ENCODE results near the gene RGS4. TPM values are rescaled to one million over a fixed set of nuclear protein-coding genes. Genes with fewer than 3 reads are reported as not detected.

The RGS4 gene
- total RNA-seq, 1 donor, result not detected

DNA sequence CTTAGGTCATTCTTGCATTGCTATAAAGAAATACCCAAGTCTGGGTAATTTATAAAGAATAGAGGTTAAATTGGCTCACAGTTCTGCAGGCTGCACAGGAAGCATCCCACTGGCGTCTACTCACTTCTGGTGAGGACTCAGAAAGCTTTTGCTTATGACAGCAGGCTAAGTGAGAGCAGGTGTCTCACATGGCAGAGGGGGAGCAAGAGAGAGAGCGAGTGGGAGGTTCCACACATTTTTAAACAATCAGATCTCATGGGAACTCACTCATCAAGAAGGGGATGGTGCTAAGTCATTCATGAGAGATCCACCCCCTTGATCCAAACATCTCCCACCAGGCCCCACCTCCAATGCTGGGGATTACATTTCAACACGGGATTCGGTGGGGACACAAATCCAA is 13.6 kb upstream of the RGS4 start:
- H3K4me3 ChIP-seq (ENCODE audit: low read length), result no peak overlapping the region
- no peaks in the 10 kb centered on the region for H3K27me3 ChIP-seq (ENCODE audit: insufficient read depth, low read length)
- H3K4me1 ChIP-seq (ENCODE audit: insufficient read depth, low read length), result no peaks in the 10 kb centered on the region
- H3K9me3 ChIP-seq (ENCODE audit: low read depth, low read length), result no peaks in the 10 kb centered on the region

DNA sequence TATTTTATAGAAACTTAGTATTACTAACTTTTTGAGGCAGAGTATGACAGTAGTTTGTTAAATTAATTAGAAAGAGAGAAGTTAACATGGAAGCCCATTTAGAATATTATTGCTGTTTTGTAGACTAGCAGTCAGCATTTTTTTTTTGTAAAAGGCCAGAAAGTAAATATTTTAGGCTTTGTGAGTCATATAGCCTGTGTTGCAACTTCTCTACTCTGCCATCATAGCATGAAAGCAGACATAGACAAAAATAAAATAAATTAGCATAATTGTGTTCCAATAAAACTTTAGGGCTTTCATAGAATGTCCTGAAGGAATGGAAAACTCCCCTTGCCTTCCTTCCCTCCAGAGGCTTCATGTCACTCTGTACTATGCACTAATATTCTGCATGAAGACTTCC is 12.3 kb upstream of the RGS4 start:
- Histone ChIP-seq H3K9me3 (ENCODE audit: low read depth, low read length) (no peaks in the 10 kb centered on the region), H3K4me3 (ENCODE audit: low read length) (no peak overlapping the region), H3K4me1 (ENCODE audit: insufficient read depth, low read length) (no peaks in the 10 kb centered on the region), H3K27me3 (ENCODE audit: insufficient read depth, low read length) (no peaks in the 10 kb centered on the region)

DNA sequence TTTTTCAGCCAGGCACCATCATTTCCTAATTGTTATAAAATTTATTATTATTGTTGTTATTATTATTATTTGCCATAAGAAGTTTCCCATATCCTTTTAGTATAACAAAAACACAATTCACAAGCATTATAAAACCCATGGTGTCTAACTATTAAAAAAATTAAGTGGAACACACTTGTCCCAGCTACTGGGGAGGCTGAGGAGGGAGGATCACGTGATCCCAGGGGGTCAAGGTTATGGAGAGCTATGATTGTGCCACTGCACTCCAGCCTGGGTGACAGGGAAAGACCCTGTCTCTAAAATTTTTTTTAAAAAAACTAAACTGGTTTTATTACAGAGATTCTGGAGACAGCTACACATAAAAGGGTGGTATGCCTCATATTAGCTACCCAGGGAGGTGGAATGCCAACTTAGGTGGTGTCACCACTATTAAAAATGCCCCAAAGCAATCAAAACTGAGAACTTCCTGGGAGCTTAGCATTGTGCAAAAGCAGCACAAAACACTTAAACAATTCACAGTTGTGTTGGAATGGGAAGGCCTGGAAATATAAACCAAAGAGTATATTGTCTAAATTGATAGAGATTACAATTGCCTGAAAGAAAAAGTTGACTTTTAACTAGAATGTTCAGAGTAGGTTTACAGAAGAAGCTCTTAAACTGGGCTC is 8.7 kb upstream of the RGS4 start:
- no peaks in the 10 kb centered on the region for H3K9me3 ChIP-seq (ENCODE audit: low read depth, low read length)
- no peaks in the 10 kb centered on the region for H3K4me1 ChIP-seq (ENCODE audit: insufficient read depth, low read length)
- H3K4me3 ChIP-seq (ENCODE audit: low read length), result no peak overlapping the region
- H3K27me3 ChIP-seq (ENCODE audit: insufficient read depth, low read length), result no peaks in the 10 kb centered on the region

DNA sequence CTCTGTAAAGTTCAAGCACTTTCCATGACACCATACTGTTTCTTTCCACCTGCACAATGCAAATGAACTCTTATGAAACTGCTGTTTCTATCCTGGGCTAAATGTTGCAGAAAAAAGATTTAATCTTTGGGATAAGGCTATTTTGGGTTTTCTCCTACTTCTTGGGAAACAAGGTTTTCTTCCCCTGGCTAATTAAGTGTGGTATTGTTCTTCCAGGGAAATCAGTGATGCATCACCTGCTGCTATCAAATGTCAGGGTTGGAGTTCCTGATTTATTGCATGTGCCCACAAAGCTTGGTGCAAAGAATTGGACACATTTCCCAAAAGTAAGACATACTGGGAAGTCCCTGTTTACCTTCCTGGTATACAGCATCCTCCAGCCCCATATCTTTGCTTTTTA is 6.0 kb upstream of the RGS4 start:
- no peaks in the 10 kb centered on the region for H3K4me1 ChIP-seq (ENCODE audit: insufficient read depth, low read length)
- H3K27me3 ChIP-seq (ENCODE audit: insufficient read depth, low read length), result peaks cover 10% of the 10 kb centered on the region
- no peak overlapping the region for H3K4me3 ChIP-seq (ENCODE audit: low read length)
- no peaks in the 10 kb centered on the region for H3K9me3 ChIP-seq (ENCODE audit: low read depth, low read length)

DNA sequence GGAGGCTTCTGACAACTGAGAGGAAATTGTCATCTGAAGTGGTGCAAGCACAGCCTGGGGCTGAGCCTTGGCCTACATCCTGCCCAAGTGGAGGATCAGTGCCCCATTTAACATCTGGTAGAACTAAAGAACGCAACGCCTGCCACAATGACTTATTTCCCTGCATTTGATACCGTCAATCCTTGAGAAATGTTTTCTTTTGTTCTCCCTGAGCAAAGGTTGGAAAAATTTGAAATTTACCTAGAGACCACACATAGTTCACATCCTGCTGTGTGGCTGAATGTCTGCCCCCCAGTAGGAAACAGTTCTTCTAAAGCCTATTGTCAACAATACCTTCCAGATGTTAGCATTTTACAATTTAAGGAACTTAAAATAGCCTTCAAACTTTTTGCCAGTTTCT is 5.6 kb upstream of the RGS4 start:
- no peaks in the 10 kb centered on the region for H3K4me1 ChIP-seq (ENCODE audit: insufficient read depth, low read length)
- peaks cover 15% of the 10 kb centered on the region for H3K27me3 ChIP-seq (ENCODE audit: insufficient read depth, low read length)
- H3K4me3 ChIP-seq (ENCODE audit: low read length), result no peak overlapping the region
- no peaks in the 10 kb centered on the region for H3K9me3 ChIP-seq (ENCODE audit: low read depth, low read length)

DNA sequence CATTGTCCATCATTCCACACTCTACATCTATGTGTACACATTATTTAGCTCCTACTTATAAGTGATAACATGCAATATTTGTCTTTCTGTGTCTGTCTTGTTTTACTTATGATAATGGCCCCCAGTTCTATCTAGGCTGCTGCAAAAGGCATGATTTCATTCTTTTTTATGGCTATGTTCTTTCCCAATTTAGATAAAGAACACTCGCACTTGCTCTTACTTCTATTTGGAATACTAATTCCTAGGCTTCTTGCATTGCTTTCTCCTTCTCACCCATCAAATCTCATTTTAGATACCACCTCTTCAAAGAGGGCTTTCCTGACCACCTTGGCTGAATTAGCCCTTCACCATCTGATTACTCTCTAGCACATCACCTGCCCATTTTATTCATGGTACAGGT is 3.0 kb upstream of the RGS4 start:
- H3K9me3 ChIP-seq (ENCODE audit: low read depth, low read length), result no peaks in the 10 kb centered on the region
- no peaks in the 10 kb centered on the region for H3K4me1 ChIP-seq (ENCODE audit: insufficient read depth, low read length)
- H3K4me3 ChIP-seq (ENCODE audit: low read length), result no peak overlapping the region
- peaks cover 27% of the 10 kb centered on the region for H3K27me3 ChIP-seq (ENCODE audit: insufficient read depth, low read length)

DNA sequence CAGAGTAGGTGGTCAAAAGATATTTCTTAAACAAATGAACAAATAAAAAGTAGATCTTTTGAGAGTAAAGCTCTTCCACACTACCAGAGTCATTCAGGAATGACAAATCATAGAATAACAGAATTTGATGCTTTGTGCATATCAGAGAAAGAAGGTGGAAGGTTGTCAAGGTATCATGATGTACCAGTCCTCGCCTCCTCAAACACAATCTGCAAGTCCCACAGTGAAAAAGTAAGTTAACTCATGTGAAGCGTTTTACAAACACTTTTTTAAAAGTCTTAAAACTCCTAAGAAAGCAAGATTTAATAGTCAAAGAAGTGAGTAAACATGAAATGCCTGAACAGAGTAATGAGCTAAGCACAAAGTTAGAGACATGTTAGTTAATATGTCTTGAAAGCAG is 2.5 kb upstream of the RGS4 start:
- Histone ChIP-seq H3K27me3 (ENCODE audit: insufficient read depth, low read length) (peaks cover 30% of the 10 kb centered on the region), H3K9me3 (ENCODE audit: low read depth, low read length) (no peaks in the 10 kb centered on the region), H3K4me3 (ENCODE audit: low read length) (no peak overlapping the region), H3K4me1 (ENCODE audit: insufficient read depth, low read length) (no peaks in the 10 kb centered on the region)

DNA sequence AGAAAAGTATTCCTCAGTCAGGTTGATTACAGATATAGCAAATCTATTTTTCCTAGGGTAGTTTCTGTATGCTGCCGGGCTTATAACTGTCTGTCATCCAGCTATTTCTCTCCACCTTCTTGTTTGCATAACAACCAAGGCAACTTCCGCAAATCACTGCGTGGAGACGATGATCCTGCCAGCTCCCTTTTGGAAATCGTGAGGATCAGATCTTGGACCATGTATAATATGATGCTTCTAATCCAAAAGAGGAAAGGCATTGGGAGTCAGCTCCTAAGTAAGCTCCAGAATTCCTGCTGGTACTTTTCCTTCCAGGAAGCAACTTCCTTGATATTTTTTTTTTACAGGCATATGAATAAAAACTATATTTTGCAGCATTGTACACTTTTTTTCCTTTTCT is 445 bp upstream of the RGS4 start:
- peaks cover 30% of the 10 kb centered on the region for H3K27me3 ChIP-seq (ENCODE audit: insufficient read depth, low read length)
- no peaks in the 10 kb centered on the region for H3K9me3 ChIP-seq (ENCODE audit: low read depth, low read length)
- H3K4me1 ChIP-seq (ENCODE audit: insufficient read depth, low read length), result no peaks in the 10 kb centered on the region
- no peak overlapping the region for H3K4me3 ChIP-seq (ENCODE audit: low read length)

DNA sequence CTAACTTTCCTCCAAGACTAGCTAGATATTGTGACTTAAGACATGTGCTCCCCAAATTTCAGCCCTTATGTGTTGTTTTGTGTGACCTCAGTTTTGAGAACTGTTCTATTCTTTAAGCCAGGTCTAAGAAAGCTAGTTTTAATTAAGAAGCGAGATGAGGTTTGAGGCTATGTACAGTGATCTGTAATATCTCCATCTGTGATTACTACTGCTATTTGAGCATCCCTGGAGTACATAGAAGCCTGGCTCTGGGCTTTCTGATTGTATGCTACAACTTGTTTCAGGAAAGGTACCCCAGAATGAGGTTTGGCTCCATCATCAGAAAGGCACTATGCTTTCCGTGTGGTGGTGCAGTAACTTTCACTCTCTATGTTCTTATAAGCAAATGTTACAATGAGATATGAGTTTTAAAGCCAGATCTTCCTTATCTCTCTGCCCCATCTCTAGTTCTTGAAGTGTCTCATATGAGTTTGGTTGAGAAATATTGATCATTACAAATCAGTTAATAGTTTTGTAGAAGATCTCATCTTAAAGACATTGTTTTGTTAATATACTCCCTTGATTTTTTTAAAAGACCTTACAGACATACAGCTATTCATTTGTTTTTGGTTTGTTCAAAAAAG is 605 bp downstream of the RGS4 start:
- Histone ChIP-seq H3K9me3 (ENCODE audit: low read depth, low read length) (no peaks in the 10 kb centered on the region), H3K27me3 (ENCODE audit: insufficient read depth, low read length) (peaks cover 30% of the 10 kb centered on the region), H3K4me3 (ENCODE audit: low read length) (no peak overlapping the region), H3K4me1 (ENCODE audit: insufficient read depth, low read length) (no peaks in the 10 kb centered on the region)

DNA sequence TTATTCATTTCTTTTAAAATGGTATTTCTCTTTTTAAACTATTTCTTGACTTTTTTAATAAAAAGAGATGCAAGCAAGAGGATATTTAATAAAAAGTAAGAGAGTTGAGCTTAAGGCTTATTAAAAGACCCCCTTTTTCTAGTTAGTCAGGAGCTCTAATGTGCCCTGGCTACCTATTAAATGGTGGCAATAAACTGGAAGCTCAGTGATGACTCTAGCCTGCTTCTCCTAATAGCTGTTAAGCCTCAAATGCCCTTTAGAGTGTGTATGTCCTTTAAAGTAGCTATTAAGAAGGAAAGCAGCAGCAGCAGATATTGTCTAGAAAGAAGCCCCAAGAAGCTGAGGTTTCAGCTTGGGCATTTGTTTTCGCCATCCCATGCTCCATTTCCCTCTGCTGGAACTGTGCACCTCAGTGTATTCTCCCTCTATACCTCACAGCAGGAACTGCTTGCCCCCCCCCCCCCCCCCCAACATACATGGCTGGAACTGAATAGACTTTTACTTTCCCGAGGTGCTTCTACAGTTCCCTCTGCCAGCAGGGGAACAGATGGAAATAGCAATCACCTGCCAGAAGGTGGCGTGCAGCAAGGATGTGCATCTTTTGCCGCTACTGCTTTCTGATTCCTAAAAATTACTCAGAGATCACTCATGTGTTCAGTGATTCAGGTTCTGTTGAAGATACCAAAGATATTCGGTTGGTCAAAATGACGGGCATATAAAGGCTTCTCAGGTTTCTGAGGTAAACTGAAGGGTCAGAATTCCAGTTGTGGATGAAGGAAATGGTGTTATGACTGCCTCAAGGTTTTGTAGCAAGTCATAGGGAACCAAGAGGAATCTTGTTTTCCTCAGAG is 2.5 kb downstream of the RGS4 start:
- no peaks in the 10 kb centered on the region for H3K9me3 ChIP-seq (ENCODE audit: low read depth, low read length)
- no peak overlapping the region for H3K4me3 ChIP-seq (ENCODE audit: low read length)
- H3K27me3 ChIP-seq (ENCODE audit: insufficient read depth, low read length), result peaks cover 26% of the 10 kb centered on the region
- H3K4me1 ChIP-seq (ENCODE audit: insufficient read depth, low read length), result no peaks in the 10 kb centered on the region

DNA sequence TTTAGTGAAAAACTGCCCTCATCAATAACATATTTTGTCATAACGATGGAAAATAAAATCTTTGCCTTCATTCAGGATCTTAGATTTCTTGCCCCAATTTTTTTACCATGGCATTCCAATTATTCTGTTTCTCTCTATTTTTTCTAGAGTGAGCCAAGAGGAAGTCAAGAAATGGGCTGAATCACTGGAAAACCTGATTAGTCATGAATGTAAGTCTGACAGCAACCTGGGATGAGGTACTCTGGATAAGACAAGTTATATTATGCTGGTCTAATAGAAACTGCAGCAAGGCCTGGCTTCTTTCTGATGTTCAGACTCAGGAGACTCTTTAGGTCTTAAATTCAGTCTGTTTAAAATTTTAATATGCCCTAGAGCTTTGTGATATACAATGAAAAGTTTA is 3.5 kb downstream of the RGS4 start:
- Histone ChIP-seq H3K27me3 (ENCODE audit: insufficient read depth, low read length) (peaks cover 25% of the 10 kb centered on the region), H3K9me3 (ENCODE audit: low read depth, low read length) (no peaks in the 10 kb centered on the region), H3K4me1 (ENCODE audit: insufficient read depth, low read length) (no peaks in the 10 kb centered on the region), H3K4me3 (ENCODE audit: low read length) (no peak overlapping the region)

DNA sequence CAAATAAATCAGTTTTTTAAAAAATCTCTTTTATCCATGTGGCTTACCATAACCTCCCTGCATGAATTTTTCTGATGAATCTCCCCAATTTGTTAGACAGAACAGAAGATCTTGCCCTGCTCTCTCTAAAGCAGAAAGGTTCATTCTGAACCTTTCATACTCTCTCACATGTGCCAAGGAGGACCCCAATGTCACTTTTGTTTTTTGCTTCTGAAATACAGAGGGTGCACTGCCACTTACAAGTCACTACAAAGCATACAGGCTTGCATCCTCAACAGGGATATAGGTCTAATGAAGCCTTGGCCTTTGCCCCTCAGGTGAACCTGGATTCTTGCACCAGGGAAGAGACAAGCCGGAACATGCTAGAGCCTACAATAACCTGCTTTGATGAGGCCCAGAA is 4.8 kb downstream of the RGS4 start:
- Histone ChIP-seq H3K9me3 (ENCODE audit: low read depth, low read length) (no peaks in the 10 kb centered on the region), H3K4me3 (ENCODE audit: low read length) (no peak overlapping the region), H3K27me3 (ENCODE audit: insufficient read depth, low read length) (peaks cover 11% of the 10 kb centered on the region), H3K4me1 (ENCODE audit: insufficient read depth, low read length) (no peaks in the 10 kb centered on the region)

DNA sequence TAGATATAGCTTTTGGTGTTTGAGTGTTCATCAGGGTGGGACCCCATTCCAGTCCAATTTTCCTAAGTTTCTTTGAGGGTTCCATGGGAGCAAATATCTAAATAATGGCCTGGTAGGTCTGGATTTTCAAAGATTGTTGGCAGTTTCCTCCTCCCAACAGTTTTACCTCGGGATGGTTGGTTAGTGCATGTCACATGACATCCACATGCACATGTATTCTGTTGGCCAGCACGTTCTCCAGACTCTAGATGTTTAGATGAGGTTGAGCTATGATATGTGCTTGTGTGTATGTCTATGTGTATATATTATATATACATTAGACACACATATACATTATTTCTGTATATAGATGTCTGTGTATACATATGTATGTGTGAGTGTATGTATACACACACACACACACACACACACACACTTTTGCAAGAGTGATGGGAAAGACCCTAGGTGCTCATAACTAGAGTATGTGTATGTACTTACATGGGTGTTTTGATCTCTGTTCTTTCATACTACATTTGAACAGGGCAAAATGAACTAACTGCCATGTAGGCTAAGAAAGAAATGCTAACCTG is 5.6 kb downstream of the RGS4 start:
- Histone ChIP-seq H3K4me1 (ENCODE audit: insufficient read depth, low read length) (no peaks in the 10 kb centered on the region), H3K4me3 (ENCODE audit: low read length) (no peak overlapping the region), H3K9me3 (ENCODE audit: low read depth, low read length) (no peaks in the 10 kb centered on the region), H3K27me3 (ENCODE audit: insufficient read depth, low read length) (peaks cover 5% of the 10 kb centered on the region)

DNA sequence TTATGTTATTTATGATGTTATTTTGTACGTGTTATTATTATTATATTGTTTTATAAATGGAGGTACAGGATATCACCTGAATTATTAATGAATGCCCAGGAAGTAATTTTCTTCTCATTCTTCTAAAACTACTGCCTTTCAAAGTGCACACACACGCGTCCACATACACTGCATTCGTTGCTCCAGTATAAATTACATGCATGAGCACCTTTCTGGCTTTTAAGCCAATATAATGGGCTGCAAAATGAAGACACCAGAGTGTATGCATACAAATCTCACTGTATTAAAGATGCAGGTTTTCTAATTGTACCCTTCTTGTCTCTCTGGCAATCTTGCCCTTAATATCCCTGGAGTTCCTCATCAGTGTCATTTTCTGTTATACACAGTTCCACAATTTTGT is 6.9 kb downstream of the RGS4 start:
- no peaks in the 10 kb centered on the region for H3K4me1 ChIP-seq (ENCODE audit: insufficient read depth, low read length)
- no peak overlapping the region for H3K4me3 ChIP-seq (ENCODE audit: low read length)
- H3K9me3 ChIP-seq (ENCODE audit: low read depth, low read length), result no peaks in the 10 kb centered on the region
- H3K27me3 ChIP-seq (ENCODE audit: insufficient read depth, low read length), result peaks cover 3% of the 10 kb centered on the region

DNA sequence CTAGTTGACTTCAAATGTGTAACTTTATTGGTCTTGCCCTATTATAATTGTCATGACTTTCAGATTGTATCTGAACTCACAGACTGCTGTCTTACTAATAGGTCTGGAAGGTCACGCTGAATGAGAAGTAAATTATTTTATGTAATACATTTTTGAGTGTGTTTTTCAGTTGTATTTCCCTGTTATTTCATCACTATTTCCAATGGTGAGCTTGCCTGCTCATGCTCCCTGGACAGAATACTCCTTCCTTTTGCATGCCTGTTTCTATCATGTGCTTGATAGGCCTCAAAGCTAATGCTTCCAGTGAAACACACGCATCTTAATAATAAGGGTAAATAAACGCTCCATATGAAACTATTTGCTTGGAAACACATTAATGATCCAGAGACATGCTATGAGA is 7.3 kb downstream of the RGS4 start:
- H3K4me1 ChIP-seq (ENCODE audit: insufficient read depth, low read length), result no peaks in the 10 kb centered on the region
- no peaks in the 10 kb centered on the region for H3K9me3 ChIP-seq (ENCODE audit: low read depth, low read length)
- no peak overlapping the region for H3K4me3 ChIP-seq (ENCODE audit: low read length)
- peaks cover under 1% of the 10 kb centered on the region for H3K27me3 ChIP-seq (ENCODE audit: insufficient read depth, low read length)
